SU-DHL-6 (cell line): ENCODE data around the gene DCAF17.
"Not testable (repeated sequence)": the region's sequence is repeated elsewhere in the genome, so short reads cannot be mapped to it uniquely, and the experiment has no call there.

ENCODE experiments used
- H2AFZ ChIP-seq: fragments of 200-600 bp; sonication (generic); 2 replicates; pipeline ENCODE4 v1.6.1; 2014; ENCODE audit warnings: low read depth, mild to moderate bottlenecking, moderate library complexity, mixed read lengths, antibody characterized with exemption, low read length; ENCODE audit not compliant: severe bottlenecking
- H3F3A ChIP-seq: fragments of 200-600 bp; shearing (Covaris generic); 2 replicates; pipeline ENCODE4 v1.6.0; 2016; ENCODE audit warnings: antibody characterized with exemption, mild to moderate bottlenecking; ENCODE audit not compliant: insufficient read depth
- H3K27ac ChIP-seq: fragments of 200-600 bp; sonication (generic); 2 replicates; pipeline ENCODE4 v1.5.1; 2016; ENCODE audit warnings: low read depth, mild to moderate bottlenecking, low read length, moderate library complexity, mixed read lengths
- H3K27me3 ChIP-seq: fragments of 200-600 bp; sonication (generic), shearing (Covaris generic); 2 replicates; pipeline ENCODE4 v1.6.0; 2014; ENCODE audit warnings: mild to moderate bottlenecking, low read length
- H3K36me3 ChIP-seq: fragments of 200-600 bp; sonication (generic); 2 replicates; pipeline ENCODE4 v1.6.1; 2014; ENCODE audit warnings: mild to moderate bottlenecking, low read length, mixed read lengths
- H3K4me2 ChIP-seq: fragments of 300-600, 200-600 bp; shearing (Covaris generic), sonication (generic); 2 replicates; pipeline ENCODE4 v1.6.0; 2014; ENCODE audit warnings: low read length, low read depth, mild to moderate bottlenecking; ENCODE audit not compliant: poor library complexity, severe bottlenecking
- H3K4me3 ChIP-seq: fragments of 200-600 bp; sonication (generic); 2 replicates; pipeline ENCODE4 v1.5.1; 2014; ENCODE audit warnings: antibody characterized with exemption, low read length, mild to moderate bottlenecking, mixed read lengths; ENCODE audit not compliant: insufficient read depth, poor library complexity, severe bottlenecking
- H3K79me2 ChIP-seq: fragments of 200-600 bp; sonication (generic); 2 replicates; pipeline ENCODE4 v1.6.1; 2014; ENCODE audit warnings: mild to moderate bottlenecking, low read length, moderate library complexity; ENCODE audit not compliant: insufficient read depth
- H3K9ac ChIP-seq: fragments of 200-600 bp; sonication (generic); 2 replicates; pipeline ENCODE4 v1.7.0; 2014; ENCODE audit warnings: mild to moderate bottlenecking, low read length
- H3K9me2 ChIP-seq: fragments of 200-600 bp; sonication (generic); replicated peaks from 2 replicates; pipeline ENCODE4 v1.6.1; 2014; ENCODE audit warnings: low read length; ENCODE audit not compliant: insufficient read depth
- H3K9me3 ChIP-seq: fragments of 200-600 bp; sonication (generic); 2 replicates; pipeline ENCODE4 v1.6.1; 2014; ENCODE audit warnings: low read length, mixed read lengths; ENCODE audit not compliant: insufficient read depth
- H4K20me1 ChIP-seq: fragments of 200-600 bp; sonication (generic); 2 replicates; pipeline ENCODE4 v1.6.1; 2014; ENCODE audit warnings: low read depth, mild to moderate bottlenecking, antibody characterized with exemption, low read length, moderate library complexity, mixed read lengths
- CTCF ChIP-seq: fragments of 200-600 bp; sonication (generic); IDR thresholded peaks from one replicate; pipeline ENCODE4 v1.5.1; 2017; ENCODE audit warnings: antibody characterized with exemption, mild to moderate bottlenecking, low read length, moderate library complexity; ENCODE audit not compliant: insufficient read depth, poor library complexity, severe bottlenecking
- EZH2phosphoT487 ChIP-seq: fragments of 200-600 bp; sonication (generic), shearing (Covaris generic); conservative IDR thresholded peaks from 2 replicates; pipeline ENCODE4 v1.6.1; 2018; ENCODE audit warnings: mild to moderate bottlenecking, antibody characterized with exemption, low read length, moderate library complexity, mixed read lengths

DCAF17 gene

GRCh38 chr2:171529914-171530313 is 95.9 kb downstream of the DCAF17 start:
- no peaks in the 10 kb centered on the region for H3K27me3 ChIP-seq
- no peaks in the 10 kb centered on the region for H4K20me1 ChIP-seq
- H3K4me2 ChIP-seq: no peak overlapping the region
- 0 out of 2 replicates have a peak, but pooled peaks cover 4% of the 10 kb centered on the region for H3K9me3 ChIP-seq
- H3K4me3 ChIP-seq: no peak overlapping the region
- H3F3A ChIP-seq: no peaks in the 10 kb centered on the region
- H3K9ac ChIP-seq: no peak overlapping the region
- H3K27ac ChIP-seq: no peak overlapping the region
- no peaks in the 10 kb centered on the region for H3K36me3 ChIP-seq
- H3K79me2 ChIP-seq: no peaks in the 10 kb centered on the region
- H2AFZ ChIP-seq: no peak overlapping the region
- no peaks in the 10 kb centered on the region for H3K9me2 ChIP-seq
- TF ChIP-seq CTCF (no peak), EZH2phosphoT487 (no peak)

- H3K4me3 ChIP-seq: no peak overlapping the region
- H3K9me2 ChIP-seq: no peaks in the 10 kb centered on the region
- H3K27ac ChIP-seq: no peak overlapping the region
- H3K9ac ChIP-seq: no peak overlapping the region
- H4K20me1 ChIP-seq: no peaks in the 10 kb centered on the region
- H3K79me2 ChIP-seq: no peaks in the 10 kb centered on the region
- 0 out of 2 replicates have a peak, but pooled peaks cover 4% of the 10 kb centered on the region for H3K9me3 ChIP-seq
- H3F3A ChIP-seq: no peaks in the 10 kb centered on the region
- no peaks in the 10 kb centered on the region for H3K36me3 ChIP-seq
- no peak overlapping the region for H3K4me2 ChIP-seq
- TF ChIP-seq CTCF (no peak), EZH2phosphoT487 (no peak)
- no peaks in the 10 kb centered on the region for H3K27me3 ChIP-seq
- H2AFZ ChIP-seq: no peak overlapping the region
Observed at GRCh38 chr2:171530378-171530777, 96.4 kb downstream of the DCAF17 start.

- not testable (repeated sequence) for H3K79me2 ChIP-seq, H3K36me3 ChIP-seq, H3K4me2 ChIP-seq
Observed at GRCh38 chr2:171530859-171531258, 96.8 kb downstream of the DCAF17 start.

GRCh38 chr2:171531291-171531690 is 97.3 kb downstream of the DCAF17 start:
- no peaks in the 10 kb centered on the region for H3K79me2 ChIP-seq

More at GRCh38 chr2:171530859-171531258, 96.8 kb downstream of the DCAF17 start:
- not testable (repeated sequence) for H3K27me3 ChIP-seq, H2AFZ ChIP-seq, H3K4me3 ChIP-seq, H3K9me2 ChIP-seq, H3K27ac ChIP-seq, H4K20me1 ChIP-seq, H3F3A ChIP-seq, H3K9ac ChIP-seq, H3K9me3 ChIP-seq

More at GRCh38 chr2:171531291-171531690, 97.3 kb downstream of the DCAF17 start:
- H2AFZ ChIP-seq: no peak overlapping the region
- H3K9me2 ChIP-seq: no peaks in the 10 kb centered on the region
- no peaks in the 10 kb centered on the region for H3K36me3 ChIP-seq
- H3F3A ChIP-seq: no peaks in the 10 kb centered on the region
- H4K20me1 ChIP-seq: no peaks in the 10 kb centered on the region
- H3K9ac ChIP-seq: no peak overlapping the region
- no peak overlapping the region for H3K27ac ChIP-seq
- 0 out of 2 replicates have a peak, but pooled peaks cover 4% of the 10 kb centered on the region for H3K9me3 ChIP-seq
- no peaks in the 10 kb centered on the region for H3K27me3 ChIP-seq
- no peak overlapping the region for H3K4me2 ChIP-seq
- TF ChIP-seq EZH2phosphoT487 (no peak), CTCF (no peak)
- H3K4me3 ChIP-seq: no peak overlapping the region
